GM21367 (cell line): ENCODE measurements around the gene LARGE1.
"Not testable (repeated sequence)": the region's sequence is repeated elsewhere in the genome, so short reads cannot be mapped to it uniquely, and the experiment has no call there.

Experiments
- ATAC-seq: cut with Tn5 transposase; IDR thresholded peaks from one replicate; pipeline ENCODE4 v1.9.1; 2021; ENCODE audit not compliant: unreplicated experiment

LARGE1 gene

GRCh38 chr22:33496112-33496511 lies 424.2 kb downstream of the LARGE1 start:
- ATAC-seq, result no peak

GRCh38 chr22:33493476-33494205 lies 426.6 kb downstream of the LARGE1 start:
- no peak for ATAC-seq

- ATAC-seq, result no peak
Observed at GRCh38 chr22:33492210-33492651, 428.0 kb downstream of the LARGE1 start.

GRCh38 chr22:33487041-33487716 lies 433.1 kb downstream of the LARGE1 start:
- ATAC-seq, result no peak

GRCh38 chr22:33481550-33481949 lies 438.7 kb downstream of the LARGE1 start:
- ATAC-seq, result no peak

GRCh38 chr22:33477120-33478111 lies 442.9 kb downstream of the LARGE1 start:
- ATAC-seq, result no peak

- ATAC-seq, result no peak
Observed at GRCh38 chr22:33476716-33477115, 443.6 kb downstream of the LARGE1 start.

- ATAC-seq, result no peak
Observed at GRCh38 chr22:33476206-33476605, 444.1 kb downstream of the LARGE1 start.

GRCh38 chr22:33474587-33474986 lies 445.7 kb downstream of the LARGE1 start:
- ATAC-seq, result no peak

- ATAC-seq, result no peak
Observed at GRCh38 chr22:33472462-33473344, 447.6 kb downstream of the LARGE1 start.

- no peak for ATAC-seq
Observed at GRCh38 chr22:33470456-33470855, 449.8 kb downstream of the LARGE1 start.

- no peak for ATAC-seq
Observed at GRCh38 chr22:33467620-33468095, 452.6 kb downstream of the LARGE1 start.

GRCh38 chr22:33467080-33467479 lies 453.2 kb downstream of the LARGE1 start:
- no peak for ATAC-seq

- no peak for ATAC-seq
Observed at GRCh38 chr22:33465554-33465953, 454.7 kb downstream of the LARGE1 start.

GRCh38 chr22:33464698-33465097 lies 455.6 kb downstream of the LARGE1 start:
- no peak for ATAC-seq

- ATAC-seq, result no peak
Observed at GRCh38 chr22:33461698-33462434, 458.4 kb downstream of the LARGE1 start.

- not testable (repeated sequence) for ATAC-seq
Observed at GRCh38 chr22:33461245-33461644, 459.0 kb downstream of the LARGE1 start.

- no peak for ATAC-seq
Observed at GRCh38 chr22:33459137-33459536, 461.1 kb downstream of the LARGE1 start.

- no peak for ATAC-seq
Observed at GRCh38 chr22:33456511-33456910, 463.8 kb downstream of the LARGE1 start.
